M059J (cell line): ENCODE data around the gene WDR5B. TPM values are rescaled to one million over a fixed set of nuclear protein-coding genes. Genes with fewer than 3 reads are reported as not detected.
"Not testable (repeated sequence)": the region's sequence is repeated elsewhere in the genome, so short reads cannot be mapped to it uniquely, and the experiment has no call there.

Experiments used
- DNase-seq: peaks from one replicate; pipeline ENCODE4 v3.0.0-alpha.2; 2012; ENCODE audit warnings: low read depth
- total RNA-seq: library from RNA; depleted of rRNA; stranded (reverse); fragments of >200 nt; shearing (Covaris generic); gene quantifications from 2 replicates; pipeline ENCODE4 v1.2.3, GENCODE V29; 2014; rRNA removed

Gene WDR5B
- total RNA-seq: 4.6 and 5.5 TPM in 2 replicates

GRCh38 chr3:122415762-122416654, at the start of gene WDR5B:
WDR5B (minus strand) TSS chr3:122416062; CDS start chr3:122415528, 534 bp downstream.
- peak; percentile 98 for DNase-seq

- no peak for DNase-seq
These were observed 48.8 kb upstream of the WDR5B start for GRCh38 chr3:122464659-122465058.

DNA sequence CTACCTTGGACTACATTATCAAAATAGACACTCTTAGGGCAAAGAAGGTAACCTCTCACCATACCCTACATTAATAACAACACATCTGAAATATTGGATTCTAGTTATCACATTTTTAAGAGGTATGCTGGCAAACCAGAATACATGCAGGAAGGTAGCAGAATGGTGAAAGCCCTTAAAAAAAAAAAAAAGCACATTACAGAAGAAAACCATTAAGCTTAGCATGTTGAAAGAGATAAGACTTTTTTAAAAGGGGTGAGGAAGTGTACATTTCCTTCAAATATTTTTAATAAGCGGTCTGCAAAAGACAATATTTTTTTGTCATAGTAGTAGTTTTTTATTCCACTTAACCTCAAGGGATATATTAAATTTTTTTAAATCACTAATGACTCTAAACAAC, 46.5 kb upstream of the WDR5B start:
- DNase-seq: no peak

DNA sequence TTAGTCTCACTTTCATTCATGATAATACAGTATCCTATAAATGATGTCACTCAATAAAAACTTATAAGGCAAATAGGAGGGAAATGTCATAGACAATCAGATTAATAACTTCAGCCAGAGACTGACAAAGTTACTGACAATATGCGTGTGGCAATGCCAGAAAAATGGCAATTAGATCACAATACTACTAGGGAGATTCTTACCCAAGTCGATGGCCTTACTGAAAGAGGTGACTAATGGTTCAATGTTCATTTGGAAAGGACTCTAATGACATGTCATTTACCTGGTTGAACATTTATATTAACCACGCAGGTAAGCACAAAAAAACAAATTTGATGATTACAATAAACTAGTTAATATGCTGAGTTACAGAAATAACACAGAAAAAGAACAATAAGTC, 45.9 kb upstream of the WDR5B start:
- no peak for DNase-seq

DNA sequence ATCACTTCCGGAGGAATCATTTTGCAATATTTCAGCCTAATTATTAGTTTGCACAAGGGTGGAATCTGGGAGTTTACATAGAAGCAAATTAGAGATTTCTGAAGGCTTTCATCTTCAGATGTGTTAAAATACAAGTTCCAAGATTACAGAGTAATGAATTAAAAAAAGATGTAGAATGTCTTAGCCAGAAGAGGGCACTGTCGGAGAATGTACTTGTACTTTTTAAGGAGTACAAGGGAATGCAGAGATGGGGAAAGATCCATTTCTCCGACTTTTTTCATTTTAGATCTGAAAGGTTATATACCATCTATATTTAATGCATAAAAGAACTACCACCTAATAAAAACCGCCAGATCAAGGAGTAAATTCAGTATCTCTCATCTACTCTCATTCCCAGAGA, 43.1 kb upstream of the WDR5B start:
- DNase-seq: peak; percentile 64

DNA sequence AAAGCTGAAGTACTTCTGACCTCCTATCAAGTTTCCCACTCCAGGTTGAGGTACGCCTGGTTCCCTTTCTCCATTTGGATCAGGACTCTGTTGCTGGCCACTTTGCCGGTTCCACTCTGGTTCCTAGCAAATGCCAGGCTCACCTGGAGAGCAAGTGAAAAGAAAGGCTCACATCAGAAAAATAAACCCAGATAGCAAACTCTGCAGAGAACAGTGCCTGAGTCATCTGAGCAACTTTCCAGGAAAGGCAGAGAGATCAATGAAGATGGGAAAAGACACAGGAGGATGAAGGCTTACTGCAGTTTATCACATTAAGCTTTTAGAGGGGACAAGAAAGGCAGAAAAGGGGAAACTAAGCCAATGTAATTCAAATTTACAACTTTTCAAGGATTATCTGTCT, 41.8 kb upstream of the WDR5B start:
- DNase-seq: no peak

DNA sequence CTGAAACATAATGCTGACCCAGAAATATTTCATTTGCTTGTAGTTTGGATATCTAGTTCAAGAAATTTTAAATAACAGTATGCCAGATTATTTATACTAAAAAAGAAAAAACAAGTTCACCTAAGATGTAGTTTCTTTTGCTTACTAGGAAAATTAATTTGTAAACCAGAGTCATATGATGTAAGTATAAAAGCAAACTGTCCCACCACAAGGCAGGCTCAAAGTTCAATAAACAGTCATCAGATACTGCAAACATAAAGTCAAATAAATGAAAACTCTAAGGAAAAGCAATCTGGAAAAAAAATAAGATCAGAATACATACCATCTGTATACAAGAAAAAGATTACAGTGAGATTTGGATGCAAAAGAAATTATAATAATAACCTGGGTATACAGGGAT, 40.2 kb upstream of the WDR5B start:
- no peak for DNase-seq

GRCh38 chr3:122451371-122451770, 35.5 kb upstream of the WDR5B start:
- no peak for DNase-seq

DNA sequence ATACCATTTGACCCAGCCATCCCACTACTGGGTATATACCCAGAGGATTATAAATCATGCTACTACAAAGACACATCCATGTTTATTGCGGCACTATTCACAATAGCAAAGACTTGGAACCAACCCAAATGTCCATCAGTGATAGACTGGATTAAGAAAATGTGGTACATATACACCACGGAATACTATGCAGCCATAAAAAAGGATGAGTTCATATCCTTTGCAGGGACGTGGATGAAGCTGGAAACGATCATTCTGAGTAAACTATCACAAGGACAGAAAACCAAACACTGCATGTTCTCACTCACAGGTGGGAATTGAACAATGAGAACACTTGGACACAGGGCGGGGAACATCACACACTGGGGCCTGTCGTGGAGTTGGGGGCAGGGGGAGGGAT, 32.4 kb upstream of the WDR5B start:
- not testable (repeated sequence) for DNase-seq

DNA sequence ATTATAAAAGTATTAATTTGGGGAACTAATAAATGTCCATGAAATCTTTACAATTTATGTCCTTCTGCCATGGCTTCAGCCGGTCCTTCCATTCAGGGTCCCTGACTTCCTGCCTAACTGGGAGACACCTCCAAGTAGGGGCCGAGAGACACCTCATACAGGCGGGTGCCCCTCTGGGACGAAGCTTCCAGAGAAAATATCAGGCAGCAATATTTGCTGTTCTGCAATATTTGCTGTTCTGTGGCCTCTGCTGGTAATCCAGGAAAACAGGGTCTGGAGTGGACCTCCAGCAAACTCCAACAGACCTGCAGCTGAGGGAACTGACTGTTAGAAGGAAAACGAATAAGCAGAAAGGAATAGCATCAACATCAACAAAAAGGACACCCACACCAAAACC, 28.6 kb upstream of the WDR5B start:
- not testable (repeated sequence) for DNase-seq

GRCh38 chr3:122443762-122444490, 28.1 kb upstream of the WDR5B start:
- DNase-seq: not testable (repeated sequence)

GRCh38 chr3:122443090-122443489, 27.2 kb upstream of the WDR5B start:
- DNase-seq: no peak

DNA sequence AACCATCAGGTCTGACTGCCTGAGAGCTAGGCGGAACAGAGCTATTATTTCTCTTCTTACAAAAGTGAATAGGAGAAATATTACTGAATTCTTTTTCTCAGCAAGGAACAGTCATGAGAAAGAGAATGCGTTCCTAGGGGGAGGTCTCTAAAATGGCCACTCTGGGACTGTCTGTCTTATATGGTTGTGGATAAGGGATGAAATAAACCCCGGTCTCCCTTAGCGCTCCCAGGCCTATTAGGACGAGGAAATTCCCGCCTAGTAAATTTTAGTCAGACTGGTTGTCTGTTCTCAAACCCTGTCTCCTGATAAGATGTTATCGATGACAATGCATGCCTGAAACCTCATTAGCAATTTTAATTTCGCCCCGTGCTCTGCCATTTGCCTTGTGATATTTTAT, 20.1 kb upstream of the WDR5B start:
- no peak for DNase-seq

- no peak for DNase-seq
These were observed 14.5 kb upstream of the WDR5B start for GRCh38 chr3:122430371-122430770.

DNA sequence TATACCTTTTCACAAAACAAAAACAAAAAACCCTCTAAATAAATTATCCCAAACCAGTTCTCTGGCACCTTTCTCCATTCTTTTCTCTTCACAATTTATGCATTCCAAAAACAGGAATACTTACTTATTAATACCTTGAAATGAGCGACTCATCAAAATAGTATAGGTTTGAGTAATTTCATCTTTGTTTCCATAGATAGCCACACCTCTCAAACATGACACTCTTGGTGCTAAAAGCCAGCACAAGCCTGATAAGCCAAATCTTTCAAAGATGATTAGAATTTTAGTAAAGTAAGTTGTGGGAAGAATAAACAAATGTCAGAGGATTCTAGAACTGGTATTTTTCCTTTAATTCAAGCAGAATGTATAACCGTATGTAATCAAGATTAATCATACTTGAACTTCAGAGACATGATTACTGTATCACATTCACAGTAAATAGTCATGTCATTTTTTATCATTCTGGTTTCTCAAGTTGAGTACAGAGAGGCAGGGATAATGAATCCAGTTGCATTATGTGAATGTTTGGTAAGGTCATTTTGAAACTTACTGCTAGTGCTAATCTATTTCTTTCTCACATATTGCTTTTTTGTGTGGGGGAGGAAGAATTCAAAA, 12.1 kb upstream of the WDR5B start:
- no peak for DNase-seq

DNA sequence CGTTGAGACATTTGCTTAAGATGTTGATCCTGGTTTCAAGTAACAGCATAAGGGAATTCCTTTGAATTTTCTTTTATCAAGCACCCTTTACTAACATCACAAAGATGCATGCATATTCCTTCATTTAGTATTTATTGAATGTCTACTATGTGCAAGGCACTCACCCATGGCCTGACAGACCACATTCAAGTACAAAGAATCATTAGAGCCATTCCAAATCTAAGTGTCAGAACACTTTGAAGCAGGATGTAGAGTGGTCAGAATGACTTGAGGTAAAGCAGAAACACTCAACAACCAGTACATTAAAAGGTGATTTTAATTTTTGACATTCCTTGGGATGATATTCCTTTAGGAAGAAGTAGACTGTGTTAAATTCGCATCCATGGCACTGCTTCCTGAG, 6.0 kb upstream of the WDR5B start:
- DNase-seq: no peak

DNA sequence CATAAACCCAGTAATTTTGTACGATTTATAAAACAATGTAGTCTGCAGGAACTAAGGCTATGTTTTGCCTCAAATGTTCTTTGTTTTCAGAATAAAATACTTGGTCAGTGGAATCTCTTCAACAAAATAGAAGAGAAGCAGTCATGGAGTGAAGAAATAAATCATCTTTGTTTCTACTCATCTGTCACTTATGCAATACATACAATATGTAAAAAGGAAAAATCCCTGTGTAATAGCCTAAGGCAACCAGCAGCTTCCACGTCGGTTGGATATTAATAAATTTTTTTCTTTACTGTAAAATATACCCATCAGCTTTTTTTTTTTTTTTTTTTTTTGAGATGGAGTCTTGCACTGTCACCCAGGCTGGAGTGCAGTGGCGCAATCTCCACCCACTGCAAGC, 5.2 kb upstream of the WDR5B start:
- no peak for DNase-seq

DNA sequence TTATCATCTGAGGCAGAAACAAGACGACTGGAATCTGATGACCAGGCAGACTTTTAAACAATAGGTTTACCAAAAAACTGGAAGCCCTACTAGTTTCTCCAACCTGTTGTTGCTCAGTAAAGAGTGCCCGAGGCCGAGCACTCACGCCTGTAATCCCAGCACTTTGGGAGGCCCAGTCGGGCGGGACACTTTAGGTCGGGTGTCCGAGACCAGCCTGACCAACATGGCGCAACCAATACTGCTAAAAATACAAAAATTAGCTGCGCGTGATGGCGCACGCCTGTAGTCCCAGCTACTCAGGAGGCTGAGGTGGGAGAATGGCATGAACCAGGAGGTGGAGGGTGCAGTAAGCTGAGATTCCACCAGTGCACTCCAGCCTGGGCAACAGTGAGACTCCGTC, 1.1 kb upstream of the WDR5B start:
- no peak for DNase-seq

- peak; percentile 71 for DNase-seq
These were observed 638 bp downstream of the WDR5B start for GRCh38 chr3:122415104-122415744.

DNA sequence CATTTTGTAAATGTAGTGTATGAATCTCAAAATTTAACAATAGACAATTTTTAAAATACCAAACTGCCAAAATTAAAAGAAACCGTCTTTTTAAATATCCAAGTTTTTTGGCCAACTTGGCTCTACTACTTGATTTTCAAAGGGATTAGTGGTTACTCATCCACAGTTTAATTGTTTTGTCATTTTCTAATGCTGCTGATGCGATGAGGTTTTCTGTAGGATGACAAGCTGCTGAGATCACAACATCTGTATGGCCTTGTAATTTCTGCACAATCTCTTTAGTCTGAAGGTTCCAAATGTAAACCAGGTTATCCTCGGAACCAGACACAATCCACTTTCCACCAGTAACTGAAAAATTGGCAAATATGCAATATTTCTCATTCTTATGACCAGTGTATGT, 1.5 kb downstream of the WDR5B start:
- no peak for DNase-seq

DNA sequence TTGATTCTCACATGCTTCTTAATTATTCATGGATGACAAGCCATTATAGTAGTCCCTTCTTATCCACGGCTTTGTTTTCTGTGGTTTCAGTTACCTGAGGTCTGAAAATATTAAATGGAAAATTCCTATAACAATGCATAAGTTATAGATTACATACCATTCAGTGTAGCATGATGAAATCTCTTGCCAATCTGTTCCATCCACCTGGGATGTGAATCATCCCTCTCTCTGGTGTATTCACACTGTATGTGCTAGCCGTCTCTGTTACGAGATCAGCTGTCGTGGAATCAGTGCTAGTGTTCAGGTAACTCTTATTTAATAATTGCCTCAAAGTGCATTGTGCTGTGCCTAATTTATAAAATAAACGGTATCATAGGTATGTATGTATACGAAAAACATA, 5.2 kb downstream of the WDR5B start:
- no peak for DNase-seq

- no peak for DNase-seq
These were observed 5.8 kb downstream of the WDR5B start for GRCh38 chr3:122410111-122410510.
